ENCODE measurements around the gene CAPN11. TPM values are rescaled to one million over a fixed set of nuclear protein-coding genes. Genes with fewer than 3 reads are reported as not detected.

The CAPN11 gene
- total RNA-seq, 1 experiment from 2014 or later: 0.28 TPM

GRCh38 chr6:44110966-44111365 is 47.7 kb upstream of the CAPN11 start:
- H3K4me3 Mint-ChIP-seq: no peak overlapping the region
- Histone ChIP-seq H2BK5ac (ENCODE audit: insufficient read length, low read length) (no peak overlapping the region), H3K4ac (ENCODE audit: low read depth, low read length) (no peak overlapping the region), H3T11ph (ENCODE audit: low read length) (no peak overlapping the region), H3K9me3 (ENCODE audit: control insufficient read depth, low read depth, low read length) (no peaks in the 10 kb centered on the region), H2BK12ac (ENCODE audit: insufficient read length, low read depth, low read length) (no peak overlapping the region), H2BK15ac (ENCODE audit: low read depth, low read length) (no peak overlapping the region), H3K79me2 (ENCODE audit: insufficient read depth, low read length) (peaks cover 1% of the 10 kb centered on the region; the same call in 1 of the 2 replicates), H3K79me1 (ENCODE audit: insufficient read depth, low read depth, low read length, poor library complexity, severe bottlenecking) (peaks cover 8% of the 10 kb centered on the region), H2BK20ac (ENCODE audit: low read depth, low read length, poor library complexity, severe bottlenecking) (no peak overlapping the region), H3K23ac (ENCODE audit: insufficient read length, low read depth, low read length) (no peak overlapping the region), H3K56ac (ENCODE audit: insufficient read length, low read depth, low read length) (no peak overlapping the region), H4K91ac (ENCODE audit: insufficient read length, low read depth, low read length) (no peak overlapping the region), H3K27me3 (ENCODE audit: insufficient read depth, low read length) (no peaks in the 10 kb centered on the region), H3K4me1 (ENCODE audit: insufficient read depth, low read length) (no peaks in the 10 kb centered on the region), H4K8ac (replicated peaks; ENCODE audit: insufficient read length, low read depth, low read length) (no peak overlapping the region), H3K4me2 (ENCODE audit: insufficient read depth, insufficient read length, low read length) (no peak overlapping the region), H3K27ac (ENCODE audit: insufficient read length, low read depth, low read length) (no peak overlapping the region), H3K9ac (ENCODE audit: extremely low read depth, insufficient read length, low read length) (no peak overlapping the region), H3K18ac (ENCODE audit: insufficient read length, low read depth, low read length) (no peak overlapping the region), H3K23me2 (ENCODE audit: insufficient read length, low read depth, low read length, poor library complexity, severe bottlenecking) (no peaks in the 10 kb centered on the region), H2AK5ac (ENCODE audit: insufficient read length, low read length) (no peak overlapping the region), H3K14ac (ENCODE audit: insufficient read depth, low read length) (no peak overlapping the region), H2AFZ (ENCODE audit: low read length) (no peak overlapping the region), H4K5ac (ENCODE audit: insufficient read length, low read depth, low read length) (no peak overlapping the region), H4K20me1 (ENCODE audit: control insufficient read depth, insufficient read depth, insufficient read length) (no peaks in the 10 kb centered on the region), H2BK120ac (ENCODE audit: low read depth, low read length, poor library complexity, severe bottlenecking) (no peak overlapping the region)
- peak overlapping the region in 1 of 3 experiments; percentile 90; a peak in 2 of 7 replicates for H3K27ac Mint-ChIP-seq
- H3K9me3 Mint-ChIP-seq: no peaks in the 10 kb centered on the region
- H3K4me1 Mint-ChIP-seq: no peaks in the 10 kb centered on the region
- no peak for DNase-seq
- TF ChIP-seq CTCF (conservative IDR thresholded peaks at IDR 0.05): no peak
- WGBS (ENCODE audit: extremely low coverage, insufficient read length, low lambda C conversion rate): no CpG with 5 or more reads among the region's 3 CpGs
- H3K36me3 Mint-ChIP-seq (ENCODE audit: insufficient read depth in 1 of 3, low read depth in 3 of 3): peaks cover 35 to 84% (median 81%) of the 10 kb centered on the region in 3 experiments; a peak in 6 of 7 replicates
- no peaks in the 10 kb centered on the region for H3K27me3 Mint-ChIP-seq (ENCODE audit: low read depth)

Data from H9 (cell line).